Measurements from ENCODE around the gene CDKN2AIPNL.

Gene CDKN2AIPNL

GRCh38 chr5:134411546-134412266 lies at the start of gene CDKN2AIPNL:
TSS of gene CDKN2AIPNL (minus strand) at chr5:134411881. CDS start at chr5:134411854, 27 bp downstream.
- peak; percentile 62 for DNase-seq

GRCh38 chr5:134460551-134460950 lies 48.9 kb upstream of the CDKN2AIPNL start:
- DNase-seq: no peak

- DNase-seq: no peak
Measured at GRCh38 chr5:134459491-134459890, 47.8 kb upstream of the CDKN2AIPNL start.

- DNase-seq: peak; percentile 18
Measured at GRCh38 chr5:134459010-134459403, 47.3 kb upstream of the CDKN2AIPNL start.

GRCh38 chr5:134458234-134459009 lies 46.7 kb upstream of the CDKN2AIPNL start:
- DNase-seq: no peak

- DNase-seq: no peak
Measured at GRCh38 chr5:134457801-134458200, 46.1 kb upstream of the CDKN2AIPNL start.

GRCh38 chr5:134456825-134457224 lies 45.1 kb upstream of the CDKN2AIPNL start:
- no peak for DNase-seq

GRCh38 chr5:134455466-134455865 lies 43.8 kb upstream of the CDKN2AIPNL start:
- DNase-seq: no peak

GRCh38 chr5:134453016-134453415 lies 41.3 kb upstream of the CDKN2AIPNL start:
- DNase-seq: no peak

GRCh38 chr5:134451936-134452505 lies 40.3 kb upstream of the CDKN2AIPNL start:
- no peak for DNase-seq

GRCh38 chr5:134451225-134451935 lies 39.7 kb upstream of the CDKN2AIPNL start:
- no peak for DNase-seq

GRCh38 chr5:134450374-134450773 lies 38.7 kb upstream of the CDKN2AIPNL start:
- DNase-seq: no peak

- DNase-seq: no peak
Measured at GRCh38 chr5:134449167-134449566, 37.5 kb upstream of the CDKN2AIPNL start.

- no peak for DNase-seq
Measured at GRCh38 chr5:134447815-134448520, 36.3 kb upstream of the CDKN2AIPNL start.

GRCh38 chr5:134446938-134447337 lies 35.3 kb upstream of the CDKN2AIPNL start:
- DNase-seq: no peak

- no peak for DNase-seq
Measured at GRCh38 chr5:134445856-134446818, 34.5 kb upstream of the CDKN2AIPNL start.

GRCh38 chr5:134444941-134445471 lies 33.3 kb upstream of the CDKN2AIPNL start:
- DNase-seq: no peak

- no peak for DNase-seq
Measured at GRCh38 chr5:134440201-134440755, 28.6 kb upstream of the CDKN2AIPNL start.

GRCh38 chr5:134439210-134439654 lies 27.6 kb upstream of the CDKN2AIPNL start:
- DNase-seq: no peak

- DNase-seq: no peak
Measured at GRCh38 chr5:134438721-134439123, 27.0 kb upstream of the CDKN2AIPNL start.
